Pancreas (tissue), 10 donors: ENCODE measurements around the gene PRR15. TPM values are rescaled to one million over a fixed set of nuclear protein-coding genes. Genes with fewer than 3 reads are reported as not detected.
"Not testable (repeated sequence)": the region's sequence is repeated elsewhere in the genome, so short reads cannot be mapped to it uniquely, and the experiment has no call there.

Experiments
- ATAC-seq, 4 donors: fragments of 200-7000 bp; cut with Tn5 transposase; one replicate each; pipeline versions ENCODE4 v1.8.0 to v1.9.1; 2020; ENCODE audit warnings: mild to moderate bottlenecking in 4 of 4, moderate library complexity in 4 of 4
- DNase-seq, 6 donors: peaks; one replicate each; pipeline ENCODE4 v3.0.0-alpha.2; 2020
- FAIRE-seq: peaks from 2 replicates; lab custom pipeline; 2012; peaks lifted over from hg19 to GRCh38; lab: Jason Lieb, UNC
- H3K27ac ChIP-seq, 4 donors: fragments of 200-600 bp; sonication (generic); 1 replicate in 3 of 4; 2 replicates in 1 of 4; pipeline versions ENCODE4 v1.5.0 to v1.8.0; 2020
- H3K27me3 ChIP-seq, 4 donors: fragments of 200-600 bp; one replicate each; pipeline ENCODE4 v1.8.0; 2021
- H3K36me3 ChIP-seq, 3 donors: fragments of 200-600 bp; sonication (generic) in 1 of 3; one replicate each; pipeline versions ENCODE4 v1.5.0 to v1.8.0; 2020 to 2021
- H3K4me1 ChIP-seq, 3 donors: fragments of 200-600 bp; one replicate each; pipeline ENCODE4 v1.8.0; 2021
- H3K4me3 ChIP-seq, 4 donors: fragments of 200-600 bp; sonication (generic) in 2 of 4; one replicate each; pipeline versions ENCODE4 v1.5.0 to v1.8.0; 2020 to 2021
- H3K9me3 ChIP-seq, 4 donors: fragments of 200-600 bp; one replicate each; pipeline ENCODE4 v1.8.0; 2021
- CTCF ChIP-seq, 4 donors: fragments of 200-600 bp; sonication (generic) in 3 of 4; IDR thresholded peaks; one replicate each; pipeline versions ENCODE4 v1.5.0 to v1.8.0; 2021; ENCODE audit warnings: antibody characterized with exemption in 4 of 4
- WGBS, 2 donors: extraction: QIAGEN DNeasy Blood & Tissue Kit; methylation state at CpG; one replicate each; pipeline ENCODE4 v1.1.7; 2013; 5-methylcytosine and 5-hydroxymethylcytosine counted together
- intact Hi-C, 3 donors: fragments of 100-400 bp; cut with DNase I; formaldehyde crosslinking; loops; one replicate each; pipeline versions ENCODE4 v1.11.1 to v1.14.2; 2022
- polyA plus RNA-seq, 2 donors: library from polyadenylated mRNA; stranded (reverse); fragments of 200-250 nt; gene quantifications; one replicate each; pipeline ENCODE4 v1.2.3, GENCODE V29; 2013
- total RNA-seq, 6 donors: library from RNA; stranded (reverse); fragmentation: NEBNext Ultra II Directional in 4 of 6; extraction: Animal tissue kit (Norgen Biotek cat#: 25700) in 4 of 6; gene quantifications; one replicate each; pipeline versions ENCODE4 v1.2.1 to v1.2.4, GENCODE V29; 2021 to 2023
- donor health status: healthy with polysubstance abuse.
- donor health status: DM: no; HTN: no; CAD: no; lungs with moderate emphysema.
- donor health status: DM: no; HTN: no; CAD: no.
- donor health status: control.
- donor health status: control.
- donor health status: Bipolar disorder and iron deficiency.
- donor health status: DM: yes; HTN: yes; CAD: no.
- donor health status: DM: no; HTN: no; CAD: no.
- donor health status: DM: no; HTN: no; CAD: no.
- donor health status: DM: yes; HTN: yes; CAD: no.

Gene PRR15
- total and polyA plus RNA-seq, 8 donors, result 1.1 to 4.6 (median 1.7) TPM

DNA sequence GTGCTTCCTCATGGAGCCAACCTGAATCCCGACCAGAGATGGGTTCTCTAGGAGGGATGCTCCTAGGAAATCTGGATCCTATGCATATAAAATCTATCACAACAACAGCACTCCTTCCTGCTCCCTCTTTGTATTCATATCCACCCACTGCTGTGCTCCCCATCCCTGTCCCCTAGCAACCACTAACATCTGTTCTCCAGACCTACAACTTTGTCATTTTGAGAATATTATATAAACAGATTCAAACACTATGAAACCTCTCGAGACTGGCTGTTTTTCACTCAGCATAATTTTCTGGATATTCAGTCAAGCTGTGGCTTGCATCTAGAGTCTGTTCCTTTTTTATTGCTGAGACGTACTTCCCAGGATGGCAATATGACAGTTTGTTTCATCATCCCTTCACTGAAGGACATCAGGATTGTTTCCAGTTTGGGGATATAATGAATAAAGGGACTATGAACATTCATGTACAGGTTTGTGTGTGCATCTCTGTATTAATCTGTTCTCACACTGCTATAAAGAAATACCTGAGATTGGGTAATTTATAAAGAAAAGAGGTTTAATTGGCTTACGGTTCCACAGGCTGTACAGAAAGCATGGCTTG lies 36.0 kb upstream of the PRR15 start:
- WGBS, 2 donors, result 95 to 96% methylated on average over 4 of the region's 4 CpGs
- no peak for FAIRE-seq
- intact Hi-C loops, result no loop called here

GRCh38 chr7:29528526-29528925 lies 35.1 kb upstream of the PRR15 start:
- H3K36me3 ChIP-seq, H3K4me3 ChIP-seq, ATAC-seq, H3K4me1 ChIP-seq, intact Hi-C loops, H3K27ac ChIP-seq, DNase-seq, H3K27me3 ChIP-seq, H3K9me3 ChIP-seq, FAIRE-seq: not testable (repeated sequence)
- whole genome bisulfite sequencing, 2 donors, result 73 to 82% methylated on average over 7 of the region's 7 CpGs

More for the DNA sequence above, 36.0 kb upstream of the PRR15 start:
- Histone ChIP-seq H3K27me3 (no peaks in the 10 kb centered on the region), H3K4me3 (no peak overlapping the region), H3K9me3 (no peaks in the 10 kb centered on the region), H3K36me3 (no peaks in the 10 kb centered on the region), H3K4me1 (no peaks in the 10 kb centered on the region), H3K27ac (no peak overlapping the region)
- ATAC-seq (no peak), DNase-seq (no peak)
- TF ChIP-seq CTCF (IDR thresholded peaks at IDR 0.05), result no peak

- WGBS, 2 donors, result 90 to 91% methylated on average over 4 of the region's 4 CpGs
- no peaks in the 10 kb centered on the region for H3K4me1 ChIP-seq
- FAIRE-seq (no peak), DNase-seq (no peak), ATAC-seq (no peak)
- H3K36me3 ChIP-seq, result no peaks in the 10 kb centered on the region
- intact Hi-C loops, result no loop called here
- no peak overlapping the region for H3K27ac ChIP-seq
- no peak for TF ChIP-seq CTCF (IDR thresholded peaks at IDR 0.05)
- peaks cover 0 to 4% (median 0%) of the 10 kb centered on the region in 4 donors for H3K9me3 ChIP-seq
- no peaks in the 10 kb centered on the region for H3K27me3 ChIP-seq
- no peak overlapping the region for H3K4me3 ChIP-seq
These were observed 25.2 kb upstream of the PRR15 start for GRCh38 chr7:29538389-29538788.

GRCh38 chr7:29539471-29539870 lies 24.2 kb upstream of the PRR15 start:
- TF ChIP-seq CTCF (IDR thresholded peaks at IDR 0.05), result no peak
- Histone ChIP-seq H3K27ac (no peak overlapping the region), H3K27me3 (no peaks in the 10 kb centered on the region), H3K36me3 (no peaks in the 10 kb centered on the region), H3K4me3 (no peak overlapping the region), H3K9me3 (peaks cover 0 to 4% (median 0%) of the 10 kb centered on the region in 4 donors), H3K4me1 (no peaks in the 10 kb centered on the region)
- intact Hi-C loops, result no loop called here
- DNase-seq (no peak), ATAC-seq (no peak), FAIRE-seq (no peak)
- 95 to 100% methylated on average over 2 of the region's 2 CpGs for WGBS, 2 donors

GRCh38 chr7:29547421-29547820 lies 16.2 kb upstream of the PRR15 start:
- no peaks in the 10 kb centered on the region for H3K27me3 ChIP-seq
- FAIRE-seq (no peak), ATAC-seq (peak in 1 of 4 donors; percentile 53), DNase-seq (no peak)
- no peaks in the 10 kb centered on the region for H3K36me3 ChIP-seq
- no peaks in the 10 kb centered on the region for H3K4me1 ChIP-seq
- H3K27ac ChIP-seq, result no peak overlapping the region
- intact Hi-C loops, result no loop called here
- no peak for TF ChIP-seq CTCF (IDR thresholded peaks at IDR 0.05)
- WGBS, 2 donors, result 73 to 86% methylated on average over 3 of the region's 3 CpGs
- no peaks in the 10 kb centered on the region for H3K9me3 ChIP-seq
- no peak overlapping the region for H3K4me3 ChIP-seq
